GM12892 (cell line): ENCODE results near the gene ANXA6.

Experiments used
- POLR2A ChIP-seq: IDR thresholded peaks from 2 replicates; pipeline ENCODE4 v1.6.1; 2011; ENCODE audit warnings: low read depth, low read length, control low read depth
- POLR2AphosphoS5 ChIP-seq: IDR thresholded peaks from 2 replicates; pipeline ENCODE4 v1.6.1; 2011; ENCODE audit warnings: low read depth, low read length, control low read depth
- TAF1 ChIP-seq: IDR thresholded peaks from 2 replicates; pipeline ENCODE4 v1.6.1; 2011; ENCODE audit warnings: low read depth, mild to moderate bottlenecking, control low read depth, low read length, borderline replicate concordance

GRCh38 chr5:151137067-151137825 is 20.3 kb downstream of the ANXA6 start:
- TF ChIP-seq POLR2A (no peak), TAF1 (no peak), POLR2AphosphoS5 (no peak)
